GM18498 (cell line): ENCODE results near the gene UNC5B.

Experiments used
- ATAC-seq: cut with Tn5 transposase; IDR thresholded peaks from one replicate; pipeline ENCODE4 v1.9.1; 2021; ENCODE audit warnings: mild to moderate bottlenecking, moderate library complexity; ENCODE audit not compliant: unreplicated experiment

Gene UNC5B

DNA sequence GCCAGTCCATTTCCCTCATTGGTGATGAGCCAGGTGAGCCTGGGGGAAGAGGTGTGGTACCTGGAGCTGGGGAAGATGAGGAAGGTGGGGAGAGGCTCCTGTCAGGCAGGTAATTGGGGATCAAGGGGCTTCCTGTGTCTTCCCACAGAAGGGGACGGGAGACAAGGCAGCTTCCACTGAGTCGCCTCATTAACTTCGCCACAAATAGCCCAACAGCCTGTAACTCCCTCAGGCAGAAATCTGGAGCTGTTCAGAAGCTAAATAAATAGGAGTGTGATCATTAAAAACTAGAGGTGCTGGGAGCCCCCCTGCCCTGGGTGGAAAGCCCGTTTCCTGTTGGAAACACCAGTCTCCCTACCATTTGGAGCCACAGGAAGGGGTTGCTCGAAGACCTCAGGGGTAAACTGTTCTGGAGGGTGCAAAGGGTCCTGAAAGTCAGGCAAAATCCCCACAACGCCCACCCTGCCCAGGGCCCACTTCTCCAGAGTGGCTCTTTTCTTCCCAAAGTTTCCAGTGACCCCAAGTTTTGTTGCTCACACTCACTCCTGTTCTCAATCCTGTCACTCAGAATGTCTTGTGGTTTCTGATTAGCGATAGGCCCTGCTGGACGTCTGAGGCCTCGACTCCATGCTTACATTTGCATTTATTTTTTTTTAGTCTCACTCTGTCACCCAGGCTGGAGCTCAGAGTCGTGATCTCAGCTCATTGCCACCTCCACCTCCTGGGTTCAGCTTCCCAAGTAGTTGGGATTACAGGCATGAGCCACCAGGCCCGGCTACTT lies 25.7 kb downstream of the UNC5B start:
- no peak for ATAC-seq

DNA sequence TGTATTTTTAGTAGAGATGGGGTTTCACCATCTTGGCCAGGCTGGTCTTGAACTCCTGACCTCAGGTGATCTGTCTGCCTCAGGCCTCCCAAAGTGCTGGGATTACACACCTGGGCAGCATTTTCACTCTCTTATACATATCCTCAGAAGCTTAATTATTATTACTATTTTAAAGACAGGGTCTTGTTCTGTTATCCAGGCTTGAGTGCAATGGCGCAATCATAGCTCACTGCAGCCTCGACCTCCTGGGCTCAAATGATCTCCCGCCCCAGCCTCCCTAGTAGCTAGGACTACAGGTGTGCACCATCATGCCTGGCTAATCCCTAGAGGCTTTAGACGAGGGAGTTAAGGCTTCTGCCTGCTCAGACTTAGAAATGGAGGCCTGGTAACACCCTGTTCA lies 26.3 kb downstream of the UNC5B start:
- no peak for ATAC-seq

DNA sequence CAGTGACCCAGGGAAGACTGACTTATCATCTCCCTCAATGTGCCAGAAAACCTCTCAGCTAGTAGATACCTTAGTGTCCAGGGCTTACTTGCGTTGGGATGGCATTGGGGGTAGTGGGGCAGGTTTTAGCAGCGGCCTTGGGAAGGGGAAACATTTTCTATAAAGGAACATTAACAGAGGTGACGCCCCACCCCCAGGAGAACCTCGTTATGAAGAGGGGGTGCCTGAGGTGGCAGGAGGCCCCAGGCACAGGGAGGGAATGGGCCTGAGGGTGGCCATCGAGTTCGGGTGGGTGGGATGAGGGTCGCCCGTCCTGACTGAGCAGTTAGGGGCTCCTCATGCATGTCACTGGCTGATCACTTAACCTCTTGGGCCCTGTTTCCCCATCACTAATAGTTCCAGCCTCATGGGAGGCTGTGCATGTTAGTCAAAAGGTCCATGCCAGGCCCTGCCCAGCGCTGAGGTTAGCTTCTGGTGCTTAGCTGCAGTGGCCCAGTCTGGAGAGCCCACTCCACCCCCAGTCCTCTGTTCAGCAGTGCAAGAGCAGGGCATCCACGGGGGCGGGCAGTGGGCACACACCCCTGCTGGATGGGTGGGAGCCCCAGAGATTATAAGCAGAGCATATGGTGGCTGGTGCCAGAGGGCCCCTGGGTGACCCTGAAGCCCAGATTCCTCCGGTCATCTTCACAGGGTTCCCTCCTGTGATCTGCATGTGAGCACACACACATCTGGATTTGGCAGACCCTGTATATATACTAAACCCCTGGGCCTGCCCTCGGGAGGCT lies 27.0 kb downstream of the UNC5B start:
- ATAC-seq = no peak

DNA sequence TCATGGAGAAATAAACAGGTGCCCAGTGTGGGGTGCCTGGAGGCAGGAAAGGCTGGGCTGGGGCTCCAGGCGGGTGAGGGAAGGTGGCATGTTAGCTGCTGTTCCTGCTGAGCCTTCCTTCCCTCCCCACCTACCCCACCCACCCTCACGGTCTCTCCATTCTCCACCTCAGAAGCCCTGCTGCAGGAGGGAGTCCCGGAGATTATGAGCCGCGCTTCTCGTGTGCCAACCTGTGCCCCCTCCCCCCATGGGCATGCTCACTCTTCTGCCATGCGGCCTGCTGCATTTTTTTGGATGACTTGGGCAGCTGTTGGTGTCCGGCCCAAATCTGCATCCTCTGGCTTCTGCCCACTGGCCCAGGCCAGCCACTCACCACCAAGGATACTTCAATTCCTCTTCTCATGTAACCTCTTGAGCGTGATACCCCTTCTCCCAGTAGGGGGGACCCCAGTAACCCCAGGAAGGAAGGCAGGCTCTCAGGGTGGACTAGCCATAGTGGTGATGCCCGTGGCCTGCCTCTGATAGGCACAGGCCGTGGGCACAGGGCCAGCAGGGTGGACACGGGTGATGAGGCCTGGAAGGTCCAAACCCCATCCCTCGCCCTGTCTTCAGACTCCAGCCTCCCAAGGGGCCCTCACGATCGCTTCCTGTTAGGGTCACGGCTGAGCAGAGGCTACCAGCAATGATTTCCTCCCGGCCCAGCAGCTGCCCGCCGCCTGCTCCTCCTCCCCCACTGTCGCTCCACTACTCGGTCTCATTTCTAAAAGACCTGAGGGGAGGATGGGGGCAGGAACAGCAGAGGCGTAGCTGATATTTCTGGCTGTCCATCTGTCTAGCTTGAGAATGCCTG lies 27.8 kb downstream of the UNC5B start:
- no peak for ATAC-seq

DNA sequence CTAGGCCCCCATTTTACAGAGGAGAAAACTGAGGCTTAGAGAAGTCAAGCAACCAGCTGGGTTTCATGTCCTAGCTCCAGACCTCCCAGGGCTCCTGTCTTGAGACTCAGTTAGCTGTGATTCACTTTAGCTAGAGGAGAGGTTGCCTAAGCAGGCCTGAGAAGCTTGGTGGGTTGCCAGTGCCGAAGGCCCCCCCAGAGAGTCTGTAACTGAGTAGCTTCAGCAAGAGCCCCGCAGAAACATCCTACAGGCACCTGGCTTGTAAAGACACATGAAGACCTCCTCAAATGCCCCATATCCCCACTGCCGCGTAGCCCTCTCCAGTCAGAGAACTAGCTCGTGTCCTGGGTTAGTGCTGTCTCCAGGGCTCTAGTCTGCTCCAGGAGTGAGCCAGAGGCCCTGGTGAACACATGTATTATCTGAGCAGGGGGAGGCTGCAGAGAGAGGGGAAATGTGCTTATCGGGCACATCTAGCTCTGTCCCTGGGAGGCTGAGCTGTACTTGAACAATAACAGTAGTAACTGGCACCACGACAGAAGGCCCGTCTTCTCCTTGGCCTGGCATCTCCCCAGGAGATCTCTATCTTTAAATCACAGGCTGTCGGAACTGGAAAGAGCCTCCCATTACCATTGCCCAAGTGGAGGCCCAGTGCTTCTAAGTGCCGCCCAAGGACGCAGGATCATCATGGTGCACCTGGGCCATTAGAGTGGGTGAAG lies 28.9 kb downstream of the UNC5B start:
- ATAC-seq = no peak

DNA sequence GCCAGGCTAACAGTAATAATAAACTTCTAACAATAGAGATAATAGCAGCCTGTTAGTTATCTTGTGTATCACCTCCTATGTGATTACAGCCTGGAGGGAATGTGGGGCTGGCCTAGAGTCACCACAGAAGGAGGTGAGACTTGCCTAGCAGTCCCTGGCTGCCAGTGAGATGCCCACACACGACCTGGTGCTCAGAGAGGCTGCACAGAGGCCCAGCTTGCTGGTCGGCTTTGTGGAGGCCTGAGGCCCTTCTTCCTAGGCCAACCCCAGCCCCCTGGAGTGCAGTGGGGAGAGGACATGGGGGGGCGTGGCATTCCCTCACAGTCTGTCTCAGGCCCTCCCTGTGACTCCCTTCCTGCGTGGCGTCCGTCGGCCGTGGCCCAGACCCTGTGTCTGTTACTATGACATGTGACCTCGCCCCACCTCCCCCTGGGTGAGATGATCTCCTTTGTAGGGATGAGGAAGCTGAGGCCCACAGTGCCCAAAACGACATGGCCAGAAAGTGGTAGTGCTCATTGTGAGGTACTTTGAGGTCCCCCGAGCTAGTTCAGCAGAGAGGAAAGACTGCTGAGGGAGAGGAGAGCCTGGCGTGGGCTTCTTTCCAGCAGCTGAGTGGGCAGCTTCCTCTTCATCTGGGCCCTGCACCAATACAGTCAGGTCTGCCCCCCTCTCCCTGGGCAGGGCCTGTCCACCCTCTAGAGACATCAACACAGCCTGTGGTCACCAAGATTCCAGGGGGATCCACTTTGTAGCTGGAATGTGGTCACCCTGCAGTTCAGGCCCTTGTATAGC lies 29.7 kb downstream of the UNC5B start:
- no peak for ATAC-seq

GRCh38 chr10:71242622-71243009 lies 30.2 kb downstream of the UNC5B start:
- ATAC-seq = no peak

DNA sequence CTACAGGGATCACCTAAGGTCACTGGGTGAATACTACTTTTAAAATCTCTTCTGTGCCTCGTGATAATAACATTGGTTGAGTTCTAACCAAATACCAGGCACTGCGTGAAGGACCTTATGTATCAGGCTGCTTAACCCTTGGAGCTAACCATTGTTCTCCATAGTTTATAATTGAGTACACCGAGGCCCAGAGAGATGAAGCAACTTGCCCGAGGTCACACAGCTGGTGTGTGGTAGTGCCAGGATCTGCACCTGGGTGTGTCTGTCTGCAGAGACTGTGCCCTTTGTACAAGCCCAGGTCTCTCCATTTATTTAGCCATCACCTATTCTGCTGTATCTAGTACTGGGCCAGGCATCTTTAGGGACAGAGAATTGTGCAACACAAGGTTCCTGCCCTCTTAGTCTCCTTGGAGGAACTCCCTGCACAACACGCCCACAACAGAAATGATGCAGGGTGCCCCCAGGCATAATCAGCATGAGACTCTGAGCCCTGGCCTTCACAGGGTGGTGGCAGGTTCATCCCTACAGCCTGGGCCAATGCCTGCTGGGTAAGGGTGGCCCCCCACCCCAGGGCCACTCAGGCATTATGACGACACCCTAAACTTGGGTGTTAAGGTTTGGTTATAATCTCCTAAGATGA lies 31.5 kb downstream of the UNC5B start:
- ATAC-seq = no peak

DNA sequence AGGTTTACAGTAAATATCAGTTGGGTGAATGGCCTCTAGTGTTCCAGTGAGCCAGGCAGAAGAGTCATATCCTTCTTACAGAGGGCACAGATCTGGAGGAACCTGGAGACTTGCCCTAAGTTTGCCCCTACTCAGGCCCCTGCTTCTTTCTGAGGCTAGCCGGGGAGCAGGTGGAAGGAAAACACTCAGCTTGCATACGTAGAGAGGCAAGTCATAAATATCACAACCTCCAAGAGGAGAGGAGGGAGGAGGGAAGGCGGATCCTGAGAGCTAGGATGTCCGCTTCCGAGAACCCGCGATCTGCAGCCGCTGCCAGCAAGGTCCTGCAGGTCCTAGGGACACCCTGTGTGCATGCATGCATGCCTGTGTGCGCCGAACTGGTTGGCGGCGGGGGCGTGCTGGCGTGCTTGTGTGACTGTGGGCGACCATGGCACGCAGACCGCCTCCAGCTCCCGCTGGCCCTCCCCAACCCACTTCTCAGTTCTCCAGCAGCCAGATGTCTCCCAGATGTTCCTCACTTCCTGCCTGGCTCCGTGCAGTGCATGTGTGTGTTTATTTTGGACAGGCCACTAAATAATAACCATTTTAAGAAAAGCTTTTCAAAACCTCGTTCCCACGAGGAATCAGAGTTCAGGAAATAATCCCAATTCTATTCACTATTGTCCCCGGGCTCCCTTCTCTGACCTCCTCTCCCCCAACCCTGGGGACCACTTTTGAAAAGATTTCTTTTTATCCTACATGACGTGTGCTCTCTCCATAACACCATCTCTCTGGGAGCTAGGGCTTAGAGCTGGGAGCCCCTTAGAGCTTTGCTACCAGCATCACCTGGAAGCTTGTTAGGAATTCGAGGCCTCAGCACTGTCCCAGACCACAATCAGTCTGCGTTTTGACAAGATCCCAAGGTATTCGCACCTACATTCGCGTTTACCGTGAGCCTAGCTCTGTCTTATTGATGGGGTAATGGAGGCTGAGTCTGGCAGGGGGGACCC lies 32.4 kb downstream of the UNC5B start:
- ATAC-seq = no peak

DNA sequence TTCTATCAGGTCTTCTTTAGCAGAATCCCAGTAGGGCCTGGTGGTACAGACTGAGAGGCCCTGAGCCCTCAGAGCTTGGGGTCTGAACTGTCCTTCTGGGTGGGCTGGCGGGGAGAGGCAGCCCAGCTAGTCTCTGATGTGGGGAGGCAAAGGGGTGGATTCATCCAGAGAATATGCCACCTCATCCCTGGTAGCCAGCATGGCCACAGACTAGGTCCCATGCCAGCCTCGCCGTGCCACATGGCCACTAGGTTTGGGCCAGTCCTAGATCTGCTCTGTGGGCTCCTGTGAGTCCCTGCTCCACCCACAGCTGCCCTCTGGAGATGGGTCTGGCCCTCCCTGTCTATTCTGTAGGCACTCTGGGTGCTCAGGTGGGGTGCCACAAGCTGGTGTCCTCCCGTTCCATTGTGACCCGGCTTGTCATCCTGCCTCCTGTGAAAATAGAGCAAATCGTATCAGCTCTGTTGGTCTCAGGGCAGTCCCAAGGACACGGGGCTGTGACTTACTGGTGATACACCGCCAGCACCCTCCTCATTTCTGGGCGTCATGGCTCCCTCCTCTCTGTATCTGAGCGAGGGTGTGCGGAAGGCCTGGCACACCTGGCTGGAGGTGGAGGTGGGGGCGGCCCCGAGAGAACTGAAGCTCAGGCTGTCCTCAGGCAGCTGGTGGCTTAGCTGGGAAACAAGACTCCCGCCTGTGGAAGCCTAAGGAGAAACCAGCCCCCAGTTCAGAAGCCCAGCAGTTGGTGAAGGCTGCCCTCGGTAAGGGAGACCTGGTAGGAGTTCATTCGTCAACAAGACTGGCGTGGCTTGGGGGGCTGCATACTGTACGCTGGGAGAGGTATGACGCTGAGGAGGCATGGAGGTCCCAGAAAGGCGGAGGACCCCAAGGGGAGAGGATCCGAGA lies 33.3 kb downstream of the UNC5B start:
- no peak for ATAC-seq

DNA sequence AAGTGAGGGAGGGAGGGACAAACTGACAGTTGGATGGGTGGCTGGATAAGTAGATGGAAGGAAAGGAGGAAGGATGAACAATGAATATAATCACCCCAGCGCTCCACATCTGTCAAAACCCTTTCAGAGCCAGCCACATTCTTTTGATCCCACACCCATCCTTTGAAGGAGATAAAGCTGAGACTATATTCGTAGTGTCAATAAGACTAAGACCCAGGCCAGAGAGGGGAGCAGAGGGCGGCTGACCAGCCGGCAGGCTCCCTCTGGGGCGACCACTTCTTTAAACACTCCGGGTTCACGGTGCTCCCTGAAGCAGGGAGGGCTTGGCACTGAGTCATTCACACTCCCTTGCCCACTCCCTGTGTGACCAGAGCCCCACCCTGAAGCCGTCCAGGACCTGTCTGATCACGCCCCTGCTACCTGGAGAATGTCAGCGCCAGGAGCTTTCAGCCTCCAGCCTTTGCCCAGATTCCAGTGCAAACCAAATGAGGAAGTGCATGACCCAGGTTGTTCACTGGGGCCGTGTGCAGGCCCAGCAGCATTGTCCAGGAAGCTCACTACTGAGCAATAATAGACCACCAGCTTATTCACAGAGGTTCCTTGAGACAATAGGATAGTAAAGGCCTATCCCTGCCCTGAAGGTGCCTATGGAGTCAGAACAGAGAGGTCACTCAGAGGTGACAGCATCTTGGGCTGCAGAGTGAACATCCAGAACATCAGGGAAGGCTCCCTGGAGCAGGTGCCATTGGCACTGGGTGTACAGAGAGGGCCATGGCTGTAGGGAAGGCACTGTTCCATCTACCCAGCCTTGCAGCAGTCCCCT lies 34.4 kb downstream of the UNC5B start:
- ATAC-seq = no peak

GRCh38 chr10:71247414-71247705 lies 35.0 kb downstream of the UNC5B start:
- no peak for ATAC-seq

DNA sequence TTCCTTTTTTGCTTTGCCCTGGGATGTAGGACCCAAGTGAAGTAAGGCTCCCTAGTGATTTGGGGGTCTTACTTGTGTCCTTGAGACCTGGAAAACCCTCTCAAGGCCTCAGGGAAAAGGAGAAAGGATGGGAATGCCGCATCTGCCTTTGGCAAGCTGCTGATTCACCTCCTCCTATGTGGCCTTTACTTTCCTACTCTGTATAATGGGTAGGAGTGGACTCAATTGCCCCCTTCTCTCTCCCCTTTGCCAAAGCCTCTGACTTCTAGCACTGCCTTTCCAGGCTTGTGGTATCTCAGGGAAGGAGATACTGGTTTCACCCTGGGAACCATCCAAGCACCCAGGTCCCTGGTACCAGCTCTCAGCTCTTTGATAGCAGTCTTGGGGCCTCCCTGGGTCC lies 35.4 kb downstream of the UNC5B start:
- no peak for ATAC-seq

- ATAC-seq = no peak
Observed at GRCh38 chr10:71248210-71248609, 35.8 kb downstream of the UNC5B start.

DNA sequence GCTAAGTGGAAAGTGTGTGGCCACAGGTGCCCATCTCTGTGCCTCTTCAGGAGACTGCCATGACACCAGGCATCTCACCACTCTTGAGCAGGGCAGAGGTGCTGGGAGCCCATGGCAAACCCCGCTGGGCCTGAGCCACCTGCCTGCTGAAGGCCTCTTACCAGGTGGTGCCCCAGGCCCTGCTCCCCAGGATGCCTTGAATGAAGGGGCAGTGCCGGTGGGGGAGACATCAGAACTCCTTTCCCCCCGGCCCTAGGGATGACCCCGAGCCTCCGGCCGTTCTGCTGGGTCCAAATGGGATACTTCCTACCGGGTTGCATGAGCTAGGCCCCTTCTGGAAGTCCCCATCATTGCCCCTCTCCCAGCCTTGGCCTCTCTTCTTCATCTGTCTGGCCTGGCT lies 37.6 kb downstream of the UNC5B start:
- ATAC-seq = no peak

DNA sequence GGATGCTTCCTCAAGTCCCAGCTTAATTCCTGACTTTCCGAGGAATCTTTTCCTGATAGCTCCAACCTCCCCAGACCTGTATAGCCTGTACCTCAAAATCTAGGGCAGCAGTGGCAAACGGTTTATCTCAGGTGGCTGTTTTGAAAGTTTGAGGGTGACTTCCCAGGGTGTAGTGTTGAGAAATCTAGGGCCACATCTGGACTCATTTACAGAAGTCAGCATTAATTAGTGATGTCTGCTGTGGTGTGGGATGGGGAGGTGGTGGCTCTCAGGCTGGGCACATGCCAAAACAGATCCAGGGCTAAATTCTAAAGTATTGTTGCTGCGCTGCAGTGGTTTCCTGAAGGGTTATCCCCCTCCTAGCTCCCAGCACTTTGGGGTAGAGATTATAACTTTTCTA lies 38.0 kb downstream of the UNC5B start:
- no peak for ATAC-seq

DNA sequence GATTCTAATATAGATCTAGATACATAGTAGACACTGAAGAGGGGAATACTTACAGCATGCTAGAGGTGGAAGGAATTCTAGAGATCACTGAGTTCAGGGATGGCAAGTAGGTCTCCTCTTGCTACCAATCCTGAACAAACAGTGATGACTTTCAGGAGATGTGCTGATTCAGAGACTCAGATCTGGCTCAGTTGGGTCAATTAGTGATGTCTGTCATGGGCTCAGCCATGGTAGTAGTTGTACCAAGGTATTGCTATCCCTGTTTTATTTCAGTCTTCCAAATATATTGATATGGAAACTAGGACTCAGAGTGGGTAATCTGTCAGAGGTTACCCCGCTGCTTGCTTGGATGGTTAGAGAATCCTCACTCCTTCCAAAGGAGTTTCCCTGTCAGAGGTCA lies 38.5 kb downstream of the UNC5B start:
- no peak for ATAC-seq
